AG20443 (cell line): ENCODE measurements around the gene IQCC.

Source experiments
- DNase-seq: peaks from one replicate; pipeline ENCODE4 v3.0.0; 2012; ENCODE audit warnings: low spot score, mixed read lengths

Gene IQCC

GRCh38 chr1:32195972-32196823 is 9.3 kb upstream of the IQCC start:
- no peak for DNase-seq

- DNase-seq = no peak
Measured at GRCh38 chr1:32197074-32197473, 8.4 kb upstream of the IQCC start.

- DNase-seq = no peak
Measured at GRCh38 chr1:32197837-32198236, 7.6 kb upstream of the IQCC start.

GRCh38 chr1:32198237-32199042 is 7.0 kb upstream of the IQCC start:
- DNase-seq = no peak

DNA sequence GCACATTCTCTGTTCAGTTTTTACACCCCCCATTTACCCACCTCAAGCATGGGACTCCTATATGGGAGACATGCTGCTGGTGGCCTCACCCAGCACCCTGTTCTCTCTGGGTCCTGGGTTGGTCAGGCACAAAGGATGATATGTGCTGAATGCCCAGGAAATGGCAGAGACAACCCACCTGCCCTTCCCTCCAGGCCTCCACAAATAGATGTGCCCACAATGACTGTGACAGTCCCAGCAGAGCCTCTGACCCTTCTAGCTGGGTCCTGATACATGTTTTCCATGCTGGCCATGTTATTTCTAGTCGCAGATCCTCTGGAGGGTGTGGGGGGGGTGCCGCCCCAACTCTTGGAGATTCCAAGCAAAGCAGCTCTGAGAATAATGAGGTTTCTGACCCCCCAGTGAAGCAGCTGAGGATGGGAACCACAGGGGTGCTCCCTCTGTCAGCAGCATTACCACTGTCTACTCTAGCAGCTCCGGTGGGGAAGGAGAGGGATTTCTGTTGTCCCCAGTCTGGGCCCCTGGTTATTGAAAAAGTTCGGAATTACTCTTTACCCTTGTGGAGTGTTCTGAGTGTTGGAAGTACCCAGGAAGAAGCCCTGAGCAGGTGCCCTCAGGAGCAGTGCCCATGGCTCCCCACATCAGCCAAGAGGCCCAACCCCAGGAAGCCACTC is 6.3 kb upstream of the IQCC start:
- no peak for DNase-seq

- peak; percentile 36 for DNase-seq
Measured at GRCh38 chr1:32199717-32200072, 5.8 kb upstream of the IQCC start.

DNA sequence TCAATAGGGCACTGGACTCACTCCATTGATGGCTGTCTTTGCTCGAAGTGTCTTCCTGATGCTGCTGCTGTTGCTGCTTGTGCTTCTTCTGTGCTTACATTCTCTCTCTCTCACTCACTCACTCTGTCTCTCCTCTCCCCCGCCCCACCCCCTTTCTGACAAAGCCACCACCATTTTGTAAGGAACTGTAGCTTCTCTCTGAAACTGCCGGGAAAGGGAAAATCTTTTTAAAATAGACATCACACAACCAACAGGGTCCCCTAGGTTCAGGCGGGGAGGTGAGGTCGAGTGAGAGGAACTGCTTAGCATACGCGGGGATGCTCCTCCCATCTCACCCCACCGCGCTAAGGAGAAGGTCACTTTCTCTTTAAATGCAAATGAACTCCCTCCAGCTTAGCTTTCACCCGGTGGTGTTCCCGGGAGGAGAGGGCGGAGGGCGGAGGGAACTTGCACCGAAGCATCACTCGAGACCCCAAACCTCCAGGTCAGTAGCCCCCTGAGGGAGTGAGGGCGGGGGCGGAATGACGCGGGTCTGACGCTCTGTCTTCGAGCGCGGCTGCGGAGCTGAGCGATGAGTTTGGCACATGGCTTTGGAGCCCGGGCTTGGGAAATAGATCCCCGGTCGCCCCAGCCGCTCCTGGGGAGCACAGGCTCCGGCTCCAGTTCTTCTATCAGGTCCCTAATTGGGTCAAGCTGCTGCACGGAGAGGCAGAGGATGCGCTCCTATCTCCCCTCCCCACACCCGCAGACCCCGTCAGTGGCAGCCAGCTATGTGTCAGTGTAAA is 5.1 kb upstream of the IQCC start, which contains the start of gene CCDC28B:
CCDC28B (plus strand) TSS at position 370 of the 785 bp plus-strand sequence. CDS start 1,341 bp downstream, outside the sequence.
- DNase-seq = peak; percentile 86

DNA sequence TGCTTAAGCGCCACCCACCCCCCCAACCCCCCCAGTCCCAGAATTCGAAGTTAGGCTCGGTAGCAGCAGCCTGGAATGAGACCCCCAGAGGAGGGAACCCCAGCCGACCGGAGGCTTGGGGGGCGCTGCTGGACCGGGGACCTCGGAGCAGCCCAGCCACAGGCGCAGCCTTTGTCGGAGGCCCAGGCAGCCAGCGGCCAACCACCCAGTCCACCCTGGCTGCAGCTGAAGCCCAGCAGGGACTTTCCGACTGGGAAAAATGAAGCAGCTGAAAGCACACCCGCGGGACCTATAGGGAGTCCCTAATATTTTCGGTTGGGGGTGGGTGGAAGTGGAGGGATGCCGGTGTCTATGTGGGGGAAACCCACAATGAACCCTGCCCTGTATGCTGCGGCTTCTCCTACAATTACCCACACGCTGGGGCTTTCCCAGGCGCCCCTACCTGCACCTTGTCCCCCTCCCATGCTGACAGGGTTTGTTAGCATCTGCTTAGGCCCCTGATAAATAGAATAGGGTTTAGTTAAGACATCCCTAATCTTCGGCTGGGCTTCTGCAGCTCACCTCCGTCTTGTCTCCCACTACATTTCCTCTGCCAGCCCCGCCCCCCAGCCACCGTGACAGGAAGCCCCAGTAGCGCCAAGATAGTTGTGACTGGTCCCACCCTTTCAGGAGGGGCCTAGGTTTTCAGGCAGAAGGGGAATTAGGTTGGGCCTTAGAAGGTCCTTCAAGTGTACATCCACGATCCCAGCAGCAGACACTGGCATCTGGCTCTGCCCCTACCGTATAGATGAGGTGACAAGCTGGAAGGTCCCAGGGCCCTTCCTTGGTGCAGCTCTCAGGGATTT is 4.2 kb upstream of the IQCC start:
- DNase-seq = peak; percentile 71

GRCh38 chr1:32204943-32205361 is 519 bp upstream of the IQCC start:
- peak; percentile 33 for DNase-seq

DNA sequence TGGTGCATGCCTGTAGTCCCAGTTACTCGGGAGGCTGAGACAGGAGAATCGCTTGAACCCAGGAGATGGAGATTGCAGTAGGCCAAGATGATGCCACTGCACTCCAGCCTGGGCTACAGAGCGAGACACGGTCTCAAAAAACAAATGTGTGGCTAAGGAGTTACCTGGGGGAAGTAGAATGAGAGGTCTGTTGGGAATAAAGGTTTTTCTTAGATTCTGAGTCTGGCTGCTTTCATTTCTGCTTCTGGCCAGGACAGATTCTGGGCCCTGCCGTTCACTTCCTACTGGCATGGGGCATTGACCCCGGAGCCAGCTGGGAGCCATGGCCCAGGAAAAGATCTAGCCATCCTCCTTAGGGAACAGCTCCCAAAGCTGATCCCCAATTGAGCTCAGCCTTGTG is 3.0 kb downstream of the IQCC start:
- DNase-seq = no peak

GRCh38 chr1:32208891-32209328 is 3.4 kb downstream of the IQCC start, which contains the start of gene DCDC2B:
DCDC2B (plus strand) TSS chr1:32209089; CDS start chr1:32209094, 5 bp downstream.
- DNase-seq = no peak

- DNase-seq = peak; percentile 85
Measured at GRCh38 chr1:32215629-32216480, 10.4 kb downstream of the IQCC start.

GRCh38 chr1:32216566-32216965 is 11.1 kb downstream of the IQCC start:
- no peak for DNase-seq

DNA sequence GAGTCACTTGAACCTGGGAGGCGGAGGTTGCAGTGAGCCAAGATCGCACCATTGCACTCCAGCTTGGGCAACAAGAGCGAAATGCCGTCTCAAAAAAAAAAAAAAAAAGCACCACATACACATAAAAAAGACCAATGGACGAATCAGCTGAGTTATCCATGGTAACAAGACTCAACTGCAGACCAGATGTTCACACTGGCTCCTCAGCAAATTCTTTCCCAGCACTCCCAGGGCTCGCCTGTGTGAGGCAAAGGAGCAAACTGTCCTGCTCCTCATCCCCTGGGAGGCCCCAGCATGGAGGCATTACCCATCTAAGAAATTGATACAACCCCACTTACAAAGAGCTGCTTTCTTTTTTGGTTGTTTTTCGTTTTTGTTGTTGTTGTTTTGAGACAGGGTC is 13.6 kb downstream of the IQCC start:
- DNase-seq = peak; percentile 44

- DNase-seq = no peak
Measured at GRCh38 chr1:32220746-32221580, 15.5 kb downstream of the IQCC start.

DNA sequence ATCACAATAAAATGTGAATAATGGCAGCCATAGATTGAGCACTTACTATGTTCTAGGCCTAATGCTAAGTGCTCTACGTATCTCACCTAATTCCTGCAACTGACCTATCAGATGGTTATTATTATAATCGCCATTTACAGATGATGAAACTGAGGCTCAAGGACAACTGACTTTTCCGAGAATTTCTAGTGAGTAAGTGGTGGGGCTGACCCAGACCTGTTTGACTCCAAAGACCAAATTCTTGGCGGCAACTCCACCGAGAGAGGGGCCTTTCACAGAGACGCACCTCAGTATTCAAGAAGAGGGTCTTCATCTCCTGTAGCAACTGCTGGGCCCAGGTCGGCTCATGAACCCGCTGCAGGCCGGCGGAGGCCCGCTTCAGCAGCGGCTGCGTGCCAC is 16.1 kb downstream of the IQCC start:
- DNase-seq = no peak

- peak; percentile 95 for DNase-seq
Measured at GRCh38 chr1:32221980-32222755, 16.7 kb downstream of the IQCC start, which contains the start of the genes EIF3I and TMEM234. EIF3I (plus strand) TSS chr1:32222407; CDS start chr1:32222442, 35 bp downstream. TMEM234 (minus strand) TSS chr1:32222353; CDS start chr1:32222322, 31 bp downstream.

DNA sequence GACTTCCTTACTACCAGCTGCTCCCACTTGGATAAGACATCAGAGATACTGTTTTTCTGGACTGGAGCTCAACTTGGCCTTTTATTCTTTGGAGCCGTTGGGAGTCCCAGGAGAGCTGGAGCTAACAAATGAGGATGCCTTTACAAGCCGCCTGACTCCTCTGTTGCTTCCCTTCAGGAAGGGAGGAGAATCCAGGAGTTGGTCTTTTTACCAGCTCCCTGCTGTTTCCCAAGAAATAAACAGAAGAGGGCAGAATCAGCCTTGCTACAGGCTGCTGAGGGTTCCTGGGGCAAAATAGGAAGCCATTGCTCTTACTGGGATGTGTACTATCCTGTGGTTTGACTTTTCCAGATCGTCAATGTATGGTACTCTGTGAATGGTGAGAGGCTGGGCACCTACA is 18.2 kb downstream of the IQCC start:
- DNase-seq = no peak
